Measurements from ENCODE around the gene ACER3. TPM values are rescaled to one million over a fixed set of nuclear protein-coding genes. Genes with fewer than 3 reads are reported as not detected.

The ACER3 gene
- polyA plus RNA-seq, 1 donor from 2014 or later: 14.9 TPM

DNA sequence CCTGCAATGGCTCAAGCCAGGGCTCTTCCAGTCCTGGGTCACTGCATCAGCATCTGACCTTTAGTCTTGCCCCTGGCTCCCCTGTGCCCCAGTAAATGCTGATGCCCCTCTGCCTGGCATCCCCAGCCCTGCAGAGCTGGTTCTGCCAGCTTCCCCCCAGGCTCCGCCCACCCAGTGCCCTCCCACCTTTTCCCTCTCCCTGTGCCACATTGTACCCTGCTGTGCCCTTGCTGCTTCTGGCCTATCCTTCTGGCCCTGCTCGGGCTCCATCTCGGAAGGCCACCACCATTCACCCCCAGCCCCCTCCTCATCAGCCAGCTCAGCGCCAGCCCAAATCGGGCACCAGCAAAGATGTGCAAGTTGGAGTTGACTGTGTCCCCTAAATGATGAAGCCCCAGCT is 213.5 kb downstream of the ACER3 start:
- H3F3A ChIP-seq (ENCODE audit: insufficient read depth, low read length, poor library complexity, severe bottlenecking): no peaks in the 10 kb centered on the region
- no peaks in the 10 kb centered on the region for H3K79me2 ChIP-seq (replicated peaks; ENCODE audit: insufficient read depth, low read length)
- no peak overlapping the region for H2AFZ ChIP-seq (ENCODE audit: low read depth, low read length)
- H3K4me3 ChIP-seq (ENCODE audit: low read length): no peak overlapping the region
- H3K27me3 ChIP-seq (ENCODE audit: insufficient read depth, low read depth, low read length): no peaks in the 10 kb centered on the region
- H3K9me2 ChIP-seq (ENCODE audit: insufficient read depth, low read length): no peaks in the 10 kb centered on the region
- H3K4me2 ChIP-seq (ENCODE audit: low read length): no peak overlapping the region
- H4K20me1 ChIP-seq (ENCODE audit: insufficient read depth): no peaks in the 10 kb centered on the region
- no peak for TF ChIP-seq SMC3 (conservative IDR thresholded peaks at IDR 0.05; ENCODE audit: poor library complexity)
- TF ChIP-seq, protein P1, sequence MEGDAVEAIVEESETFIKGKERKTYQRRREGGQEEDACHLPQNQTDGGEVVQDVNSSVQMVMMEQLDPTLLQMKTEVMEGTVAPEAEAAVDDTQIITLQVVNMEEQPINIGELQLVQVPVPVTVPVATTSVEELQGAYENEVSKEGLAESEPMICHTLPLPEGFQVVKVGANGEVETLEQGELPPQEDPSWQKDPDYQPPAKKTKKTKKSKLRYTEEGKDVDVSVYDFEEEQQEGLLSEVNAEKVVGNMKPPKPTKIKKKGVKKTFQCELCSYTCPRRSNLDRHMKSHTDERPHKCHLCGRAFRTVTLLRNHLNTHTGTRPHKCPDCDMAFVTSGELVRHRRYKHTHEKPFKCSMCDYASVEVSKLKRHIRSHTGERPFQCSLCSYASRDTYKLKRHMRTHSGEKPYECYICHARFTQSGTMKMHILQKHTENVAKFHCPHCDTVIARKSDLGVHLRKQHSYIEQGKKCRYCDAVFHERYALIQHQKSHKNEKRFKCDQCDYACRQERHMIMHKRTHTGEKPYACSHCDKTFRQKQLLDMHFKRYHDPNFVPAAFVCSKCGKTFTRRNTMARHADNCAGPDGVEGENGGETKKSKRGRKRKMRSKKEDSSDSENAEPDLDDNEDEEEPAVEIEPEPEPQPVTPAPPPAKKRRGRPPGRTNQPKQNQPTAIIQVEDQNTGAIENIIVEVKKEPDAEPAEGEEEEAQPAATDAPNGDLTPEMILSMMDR (IDR thresholded peaks at IDR 0.05; ENCODE audit: poor library complexity, severe bottlenecking): no peak
- TF ChIP-seq TAF1 (IDR thresholded peaks at IDR 0.05; ENCODE audit: low read depth): no peak
- no peak for TF ChIP-seq EP300 (conservative IDR thresholded peaks at IDR 0.05; ENCODE audit: poor library complexity, severe bottlenecking)
- TF ChIP-seq RAD21 (conservative IDR thresholded peaks at IDR 0.05): no peak
- TF ChIP-seq, protein P2, sequence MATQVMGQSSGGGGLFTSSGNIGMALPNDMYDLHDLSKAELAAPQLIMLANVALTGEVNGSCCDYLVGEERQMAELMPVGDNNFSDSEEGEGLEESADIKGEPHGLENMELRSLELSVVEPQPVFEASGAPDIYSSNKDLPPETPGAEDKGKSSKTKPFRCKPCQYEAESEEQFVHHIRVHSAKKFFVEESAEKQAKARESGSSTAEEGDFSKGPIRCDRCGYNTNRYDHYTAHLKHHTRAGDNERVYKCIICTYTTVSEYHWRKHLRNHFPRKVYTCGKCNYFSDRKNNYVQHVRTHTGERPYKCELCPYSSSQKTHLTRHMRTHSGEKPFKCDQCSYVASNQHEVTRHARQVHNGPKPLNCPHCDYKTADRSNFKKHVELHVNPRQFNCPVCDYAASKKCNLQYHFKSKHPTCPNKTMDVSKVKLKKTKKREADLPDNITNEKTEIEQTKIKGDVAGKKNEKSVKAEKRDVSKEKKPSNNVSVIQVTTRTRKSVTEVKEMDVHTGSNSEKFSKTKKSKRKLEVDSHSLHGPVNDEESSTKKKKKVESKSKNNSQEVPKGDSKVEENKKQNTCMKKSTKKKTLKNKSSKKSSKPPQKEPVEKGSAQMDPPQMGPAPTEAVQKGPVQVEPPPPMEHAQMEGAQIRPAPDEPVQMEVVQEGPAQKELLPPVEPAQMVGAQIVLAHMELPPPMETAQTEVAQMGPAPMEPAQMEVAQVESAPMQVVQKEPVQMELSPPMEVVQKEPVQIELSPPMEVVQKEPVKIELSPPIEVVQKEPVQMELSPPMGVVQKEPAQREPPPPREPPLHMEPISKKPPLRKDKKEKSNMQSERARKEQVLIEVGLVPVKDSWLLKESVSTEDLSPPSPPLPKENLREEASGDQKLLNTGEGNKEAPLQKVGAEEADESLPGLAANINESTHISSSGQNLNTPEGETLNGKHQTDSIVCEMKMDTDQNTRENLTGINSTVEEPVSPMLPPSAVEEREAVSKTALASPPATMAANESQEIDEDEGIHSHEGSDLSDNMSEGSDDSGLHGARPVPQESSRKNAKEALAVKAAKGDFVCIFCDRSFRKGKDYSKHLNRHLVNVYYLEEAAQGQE (IDR thresholded peaks at IDR 0.05; ENCODE audit: borderline replicate concordance): no peak
- no peak for TF ChIP-seq MXI1 (conservative IDR thresholded peaks at IDR 0.05; ENCODE audit: poor library complexity, severe bottlenecking)
- TF ChIP-seq EZH2 (IDR thresholded peaks at IDR 0.05; ENCODE audit: borderline replicate concordance, insufficient read depth, low read length, poor library complexity, severe bottlenecking): no peak
- no peak for TF ChIP-seq POLR2AphosphoS5 (IDR thresholded peaks at IDR 0.05)
- peaks cover 7% of the 10 kb centered on the region for H3K9me3 ChIP-seq (ENCODE audit: low read length)
- no peak overlapping the region for H3K27ac ChIP-seq (ENCODE audit: low read length)
- no peak overlapping the region for H3K9ac ChIP-seq (ENCODE audit: low read length)
- H3K36me3 ChIP-seq (ENCODE audit: insufficient read depth, low read length): no peaks in the 10 kb centered on the region

DNA sequence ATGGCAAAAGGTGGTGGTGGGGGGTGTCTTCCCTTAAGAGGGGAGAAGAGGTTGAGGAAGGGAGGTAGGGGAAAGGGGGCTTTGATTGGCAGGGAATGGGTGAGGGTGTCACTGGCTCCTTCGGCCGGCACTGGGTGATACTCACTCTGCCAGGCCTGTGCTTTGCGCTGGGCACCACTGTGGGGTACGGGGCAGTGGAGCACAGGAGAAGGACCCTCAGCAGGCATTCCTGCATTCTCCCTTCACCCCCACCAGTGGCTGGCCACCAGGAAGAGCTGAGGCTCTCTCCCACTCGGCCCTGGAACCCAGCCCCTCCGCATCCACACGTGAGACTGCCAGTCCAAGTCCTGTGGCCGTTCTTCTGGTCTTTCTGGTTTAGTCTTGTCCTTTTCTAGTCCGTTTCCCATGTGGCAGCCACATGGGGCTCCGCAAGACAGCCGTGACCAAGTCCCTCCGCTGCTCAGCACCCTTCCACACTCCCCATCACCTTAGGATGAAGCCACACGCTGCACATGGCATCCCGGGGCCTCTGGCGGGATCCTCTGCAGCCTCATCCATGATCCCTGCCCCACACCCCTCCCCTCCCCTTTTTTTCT is 214.0 kb downstream of the ACER3 start:
- Histone ChIP-seq H3K9me2 (ENCODE audit: insufficient read depth, low read length) (no peaks in the 10 kb centered on the region), H3K79me2 (replicated peaks; ENCODE audit: insufficient read depth, low read length) (no peaks in the 10 kb centered on the region), H3K27ac (ENCODE audit: low read length) (no peak overlapping the region), H3K27me3 (ENCODE audit: insufficient read depth, low read depth, low read length) (no peaks in the 10 kb centered on the region), H3K9ac (ENCODE audit: low read length) (no peak overlapping the region), H3K36me3 (ENCODE audit: insufficient read depth, low read length) (no peaks in the 10 kb centered on the region), H2AFZ (ENCODE audit: low read depth, low read length) (no peak overlapping the region), H3K4me2 (ENCODE audit: low read length) (no peak overlapping the region), H3F3A (ENCODE audit: insufficient read depth, low read length, poor library complexity, severe bottlenecking) (no peaks in the 10 kb centered on the region), H3K9me3 (ENCODE audit: low read length) (peaks cover 7% of the 10 kb centered on the region), H3K4me3 (ENCODE audit: low read length) (no peak overlapping the region), H4K20me1 (ENCODE audit: insufficient read depth) (no peaks in the 10 kb centered on the region)
- TF ChIP-seq TAF1 (IDR thresholded peaks at IDR 0.05; ENCODE audit: low read depth): no peak
- no peak for TF ChIP-seq SMC3 (conservative IDR thresholded peaks at IDR 0.05; ENCODE audit: poor library complexity)
- TF ChIP-seq, protein P1 (IDR thresholded peaks at IDR 0.05; ENCODE audit: poor library complexity, severe bottlenecking): no peak
- no peak for TF ChIP-seq RAD21 (conservative IDR thresholded peaks at IDR 0.05)
- TF ChIP-seq, protein P2 (IDR thresholded peaks at IDR 0.05; ENCODE audit: borderline replicate concordance): no peak
- no peak for TF ChIP-seq EP300 (conservative IDR thresholded peaks at IDR 0.05; ENCODE audit: poor library complexity, severe bottlenecking)
- no peak for TF ChIP-seq POLR2AphosphoS5 (IDR thresholded peaks at IDR 0.05)
- no peak for TF ChIP-seq MXI1 (conservative IDR thresholded peaks at IDR 0.05; ENCODE audit: poor library complexity, severe bottlenecking)
- TF ChIP-seq EZH2 (IDR thresholded peaks at IDR 0.05; ENCODE audit: borderline replicate concordance, insufficient read depth, low read length, poor library complexity, severe bottlenecking): no peak
